HG03442 (cell line): ENCODE data around the gene ORAI2.
A peak's percentile ranks its signal among the peaks of the same experiment; 100 is the strongest.
"Not testable (repeated sequence)": the region's sequence is repeated elsewhere in the genome, so short reads cannot be mapped to it uniquely, and the experiment has no call there.

ENCODE experiments used
- ATAC-seq: cut with Tn5 transposase; IDR thresholded peaks from one replicate; pipeline ENCODE4 v1.9.1; 2021; ENCODE audit warnings: mild to moderate bottlenecking, moderate library complexity; ENCODE audit not compliant: unreplicated experiment

Gene ORAI2

GRCh38 chr7:102468478-102469350 is 35.3 kb downstream of the ORAI2 start:
- ATAC-seq = no peak

- ATAC-seq = no peak
These were observed 36.1 kb downstream of the ORAI2 start for GRCh38 chr7:102469351-102469971.

GRCh38 chr7:102469972-102470825 is 36.8 kb downstream of the ORAI2 start:
- ATAC-seq = no peak

- no peak for ATAC-seq
These were observed 38.4 kb downstream of the ORAI2 start for GRCh38 chr7:102471791-102472125.

GRCh38 chr7:102472126-102473041 is 39.0 kb downstream of the ORAI2 start:
- ATAC-seq = no peak

- ATAC-seq = no peak
These were observed 40.1 kb downstream of the ORAI2 start for GRCh38 chr7:102473271-102473991.

GRCh38 chr7:102474116-102474515 is 40.7 kb downstream of the ORAI2 start:
- ATAC-seq = not testable (repeated sequence)

- ATAC-seq = not testable (repeated sequence)
These were observed 41.5 kb downstream of the ORAI2 start for GRCh38 chr7:102474736-102475435.

- ATAC-seq = peak; percentile 83
These were observed 45.2 kb downstream of the ORAI2 start, which contains the start of gene POLR2J for GRCh38 chr7:102478314-102479208. POLR2J (minus strand) TSS chr7:102478922; CDS start chr7:102478860, 62 bp downstream.

- peak; percentile 24 for ATAC-seq
These were observed 45.8 kb downstream of the ORAI2 start for GRCh38 chr7:102479209-102479584.

GRCh38 chr7:102479982-102480637 is 46.7 kb downstream of the ORAI2 start:
- ATAC-seq = not testable (repeated sequence)

GRCh38 chr7:102481962-102482361 is 48.6 kb downstream of the ORAI2 start:
- ATAC-seq = not testable (repeated sequence)

GRCh38 chr7:102484317-102484716 is 50.9 kb downstream of the ORAI2 start:
- not testable (repeated sequence) for ATAC-seq

GRCh38 chr7:102490529-102491075 is 57.2 kb downstream of the ORAI2 start:
- peak; percentile 41 for ATAC-seq

GRCh38 chr7:102493220-102493935 is 60.0 kb downstream of the ORAI2 start:
- ATAC-seq = peak; percentile 28

- ATAC-seq = not testable (repeated sequence)
These were observed 60.7 kb downstream of the ORAI2 start for GRCh38 chr7:102494026-102494425.
